GM12874 (cell line): ENCODE measurements around the gene KPNA3.

Experiments
- TF ChIP-seq, protein P1 (sequence below): IDR thresholded peaks from 2 replicates; pipeline ENCODE4 v1.5.1; 2011; ENCODE audit warnings: low read depth, mild to moderate bottlenecking, control low read depth, low read length, moderate library complexity; ENCODE audit not compliant: insufficient read depth

The KPNA3 gene

DNA sequence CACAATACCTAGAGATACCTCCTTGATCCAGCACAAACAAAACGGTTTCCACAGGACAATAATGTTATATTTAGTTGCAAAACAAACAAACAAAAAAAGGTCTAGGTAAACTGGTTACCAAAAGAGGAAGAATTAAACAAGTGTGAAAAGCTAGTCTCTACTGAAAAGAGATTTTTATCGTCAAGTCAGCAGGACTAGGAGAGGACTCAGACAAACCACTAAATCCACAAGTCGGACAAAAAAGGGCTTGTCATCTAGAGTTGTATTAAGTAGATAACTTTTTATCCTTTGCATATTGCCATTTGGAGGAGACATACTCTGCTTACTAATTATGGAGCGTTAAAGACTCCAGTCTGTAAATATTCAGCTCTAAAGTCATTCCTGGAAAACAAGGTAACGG, 9.9 kb upstream of the KPNA3 start:
- TF ChIP-seq, protein P1, sequence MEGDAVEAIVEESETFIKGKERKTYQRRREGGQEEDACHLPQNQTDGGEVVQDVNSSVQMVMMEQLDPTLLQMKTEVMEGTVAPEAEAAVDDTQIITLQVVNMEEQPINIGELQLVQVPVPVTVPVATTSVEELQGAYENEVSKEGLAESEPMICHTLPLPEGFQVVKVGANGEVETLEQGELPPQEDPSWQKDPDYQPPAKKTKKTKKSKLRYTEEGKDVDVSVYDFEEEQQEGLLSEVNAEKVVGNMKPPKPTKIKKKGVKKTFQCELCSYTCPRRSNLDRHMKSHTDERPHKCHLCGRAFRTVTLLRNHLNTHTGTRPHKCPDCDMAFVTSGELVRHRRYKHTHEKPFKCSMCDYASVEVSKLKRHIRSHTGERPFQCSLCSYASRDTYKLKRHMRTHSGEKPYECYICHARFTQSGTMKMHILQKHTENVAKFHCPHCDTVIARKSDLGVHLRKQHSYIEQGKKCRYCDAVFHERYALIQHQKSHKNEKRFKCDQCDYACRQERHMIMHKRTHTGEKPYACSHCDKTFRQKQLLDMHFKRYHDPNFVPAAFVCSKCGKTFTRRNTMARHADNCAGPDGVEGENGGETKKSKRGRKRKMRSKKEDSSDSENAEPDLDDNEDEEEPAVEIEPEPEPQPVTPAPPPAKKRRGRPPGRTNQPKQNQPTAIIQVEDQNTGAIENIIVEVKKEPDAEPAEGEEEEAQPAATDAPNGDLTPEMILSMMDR, result no peak

DNA sequence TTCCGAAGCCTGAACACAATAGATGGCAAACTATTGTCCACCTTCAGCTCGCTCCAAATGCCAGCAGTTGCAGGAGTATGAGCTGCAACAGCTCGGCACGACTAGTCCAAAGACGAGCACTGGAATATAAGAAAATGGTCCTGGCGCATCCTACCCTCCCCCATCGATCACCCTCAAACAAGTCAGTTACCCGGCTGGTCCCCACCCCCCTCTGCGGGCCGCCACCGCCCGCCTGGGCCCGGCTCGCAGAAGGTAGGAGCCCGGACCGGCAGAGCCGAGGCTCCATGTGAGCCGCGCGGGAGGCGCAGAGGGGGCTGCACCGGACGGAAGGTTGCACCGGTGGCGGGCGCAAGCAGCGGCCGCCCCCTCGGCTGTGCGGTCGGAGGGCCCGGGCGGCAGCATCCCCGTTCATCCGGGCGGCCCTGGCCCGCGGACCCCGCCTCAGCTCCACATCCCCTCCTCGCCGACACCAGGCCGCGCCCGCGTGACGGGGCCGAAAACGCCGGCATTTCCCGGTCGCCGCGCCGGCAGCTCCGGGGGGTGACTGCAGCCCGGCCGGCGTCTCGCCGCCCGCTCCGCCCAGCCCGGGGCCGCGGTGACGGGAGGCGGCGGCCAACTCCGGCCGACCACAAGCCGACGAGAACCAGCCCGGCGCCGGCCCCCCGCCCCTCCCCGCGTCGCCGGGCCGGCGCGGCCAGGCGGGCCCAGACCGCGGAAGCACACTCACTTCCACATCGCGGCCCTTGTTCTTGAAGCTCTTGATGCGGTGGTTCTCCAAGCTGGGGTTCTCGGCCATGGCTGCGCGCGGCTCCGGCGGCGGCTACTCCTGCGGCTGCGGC, 552 bp downstream of the KPNA3 start:
- TF ChIP-seq, protein P1, result no peak

DNA sequence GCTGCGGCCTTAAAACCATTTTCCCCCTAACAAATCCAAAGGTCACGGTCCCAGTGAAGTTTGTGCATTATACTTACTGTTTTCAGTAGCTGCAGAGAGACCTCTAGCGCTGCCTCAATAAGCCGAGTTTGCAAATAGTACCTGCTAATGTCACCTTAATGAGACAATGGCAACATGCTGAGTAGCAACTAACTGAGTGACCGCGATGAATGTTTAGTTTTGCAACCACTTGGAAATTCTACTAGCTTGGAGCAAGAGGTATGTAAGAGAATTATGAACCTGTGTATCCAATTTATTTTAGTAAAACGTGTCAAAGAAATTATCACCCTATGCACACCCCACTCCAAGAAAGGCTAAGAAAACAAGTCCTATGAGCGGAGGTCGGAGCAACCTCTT, 1.2 kb downstream of the KPNA3 start:
- TF ChIP-seq, protein P1, result no peak

DNA sequence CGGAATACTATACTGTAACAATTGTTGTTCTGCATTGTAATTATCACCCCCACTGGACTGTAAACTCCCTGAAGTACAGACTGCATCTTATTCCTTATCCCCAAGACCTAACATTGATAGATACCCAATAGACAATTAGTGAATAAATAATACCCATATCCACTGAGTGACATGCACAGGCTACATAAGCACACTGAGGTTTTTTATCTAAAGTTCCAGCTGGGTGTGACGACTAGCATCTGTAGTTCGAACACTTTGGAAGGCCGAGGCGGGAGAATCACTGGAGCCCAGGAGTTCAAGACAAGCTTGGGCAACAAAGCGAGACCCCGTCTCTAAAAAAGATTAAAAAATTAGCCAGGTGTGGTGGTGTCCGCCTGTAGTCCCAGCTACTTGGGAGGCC, 2.5 kb downstream of the KPNA3 start:
- TF ChIP-seq, protein P1, result no peak

DNA sequence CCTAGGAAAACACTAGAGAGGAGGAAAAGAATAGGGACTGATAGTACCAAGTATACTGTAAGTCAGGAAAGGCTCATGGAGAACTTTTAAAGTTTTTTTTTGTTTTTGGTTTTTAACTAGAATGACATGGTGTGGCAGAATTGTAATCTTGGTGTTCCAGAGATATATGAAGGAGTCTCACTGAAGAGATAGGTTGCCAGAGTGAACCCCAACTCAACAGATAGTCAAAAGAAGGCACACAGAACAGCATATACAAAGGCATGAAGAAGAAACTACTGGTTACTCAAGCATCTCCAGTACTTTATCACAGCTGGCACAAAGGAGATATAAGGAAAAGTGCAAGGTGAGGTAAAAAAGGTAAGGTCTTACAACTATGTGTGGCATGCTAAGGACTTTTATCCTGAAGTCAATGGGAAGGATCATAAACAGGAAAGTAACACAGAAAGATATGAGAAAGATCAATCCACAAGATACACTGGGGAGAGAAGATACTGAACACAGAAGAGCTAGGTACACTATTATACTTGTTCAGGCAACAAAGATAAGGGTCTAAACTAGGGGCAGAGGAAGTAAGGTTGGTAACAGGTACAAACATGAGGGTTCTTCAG, 6.0 kb downstream of the KPNA3 start:
- TF ChIP-seq, protein P1, result no peak

DNA sequence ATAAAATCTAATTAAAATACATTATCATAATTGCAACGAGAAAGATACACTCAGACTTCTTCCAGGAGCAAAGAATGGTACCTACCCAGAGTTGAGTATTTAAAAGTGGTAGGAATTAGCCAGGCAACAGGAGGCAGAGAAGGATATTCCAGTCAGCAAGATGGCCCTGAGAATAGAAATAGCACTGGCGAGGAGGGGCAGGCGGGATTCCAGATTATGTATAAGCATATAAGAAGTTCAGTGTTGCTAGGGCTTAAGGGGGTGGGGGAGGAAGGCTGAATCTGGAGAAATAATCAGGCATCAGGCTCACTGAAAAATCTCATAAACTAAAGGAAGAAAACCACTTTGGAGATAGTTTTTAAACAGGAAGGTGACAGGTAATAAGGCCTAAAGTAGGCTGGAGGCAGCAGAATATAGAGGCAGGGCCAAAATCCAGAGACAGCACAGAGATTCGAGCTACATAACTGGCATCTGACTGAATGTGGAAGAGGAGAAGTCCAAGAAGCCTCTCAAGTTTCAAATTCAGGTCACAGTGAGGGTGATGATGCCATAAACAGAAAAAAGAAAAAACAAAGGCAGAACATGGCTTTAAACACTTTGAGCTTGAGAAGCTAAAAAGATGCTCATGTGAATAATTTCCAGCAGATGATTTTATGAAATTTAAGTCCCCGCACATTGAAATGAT, 7.5 kb downstream of the KPNA3 start:
- TF ChIP-seq, protein P1, result no peak

DNA sequence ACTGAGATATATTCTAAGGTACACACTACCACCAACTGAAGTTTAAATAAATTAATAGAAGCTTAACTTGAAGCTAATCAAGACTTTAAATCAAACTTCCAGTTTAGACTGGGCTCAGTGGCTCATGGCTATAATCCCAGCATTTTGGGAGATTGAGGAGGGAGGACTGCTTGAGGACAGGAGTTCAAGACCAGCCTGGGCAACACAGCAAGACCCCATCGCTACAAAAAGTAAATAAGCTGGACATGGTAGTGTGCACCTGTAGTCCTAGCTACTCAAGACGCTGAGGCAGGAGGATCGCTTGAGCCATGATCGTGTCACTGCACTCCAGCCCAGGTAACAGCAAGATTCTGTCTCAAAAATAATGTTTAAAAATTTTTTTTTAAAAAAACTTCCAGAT, 8.6 kb downstream of the KPNA3 start:
- TF ChIP-seq, protein P1, result no peak
